Measurements from ENCODE around the gene TLL2.

- TF ChIP-seq CTCF (conservative IDR thresholded peaks at IDR 0.05; ENCODE audit: low read length) (no peak), EZH2phosphoT487 (IDR thresholded peaks at IDR 0.05; ENCODE audit: borderline replicate concordance) (no peak)
These were observed 143.7 kb downstream of the TLL2 start for GRCh38 chr10:96369890-96370583.

Data from Loucy (cell line).